BLaER1 (cell line): ENCODE data around the gene PRRT3.
"Not testable (repeated sequence)": the region's sequence is repeated elsewhere in the genome, so short reads cannot be mapped to it uniquely, and the experiment has no call there.

ENCODE experiments used
- H3K27ac ChIP-seq: shearing (Covaris generic); formaldehyde crosslinking; 2 replicates; pipeline ENCODE4 v1.8.1; 2022
- H3K27me3 ChIP-seq: shearing (Covaris generic); formaldehyde crosslinking; 2 replicates; pipeline ENCODE4 v1.8.1; 2022
- H3K36me3 ChIP-seq: shearing (Covaris generic); formaldehyde crosslinking; 2 replicates; pipeline ENCODE4 v1.8.1; 2022
- H3K4me1 ChIP-seq: shearing (Covaris generic); formaldehyde crosslinking; 2 replicates; pipeline ENCODE4 v1.8.1; 2022
- H3K4me2 ChIP-seq: shearing (Covaris generic); formaldehyde crosslinking; 2 replicates; pipeline ENCODE4 v1.8.1; 2022
- H3K4me3 ChIP-seq: shearing (Covaris generic); formaldehyde crosslinking; 2 replicates; pipeline ENCODE4 v1.8.1; 2022
- H3K9ac ChIP-seq: shearing (Covaris generic); formaldehyde crosslinking; 2 replicates; pipeline ENCODE4 v1.8.1; 2022
- H3K9me3 ChIP-seq: shearing (Covaris generic); formaldehyde crosslinking; 2 replicates; pipeline ENCODE4 v1.8.1; 2022
- H4K20me1 ChIP-seq: shearing (Covaris generic); formaldehyde crosslinking; 2 replicates; pipeline ENCODE4 v1.8.1; 2022
- Cebpa-rat ChIP-seq: shearing (Covaris generic); IDR thresholded peaks from 2 replicates; pipeline ENCODE4 v1.8.1; 2022

Gene PRRT3

DNA sequence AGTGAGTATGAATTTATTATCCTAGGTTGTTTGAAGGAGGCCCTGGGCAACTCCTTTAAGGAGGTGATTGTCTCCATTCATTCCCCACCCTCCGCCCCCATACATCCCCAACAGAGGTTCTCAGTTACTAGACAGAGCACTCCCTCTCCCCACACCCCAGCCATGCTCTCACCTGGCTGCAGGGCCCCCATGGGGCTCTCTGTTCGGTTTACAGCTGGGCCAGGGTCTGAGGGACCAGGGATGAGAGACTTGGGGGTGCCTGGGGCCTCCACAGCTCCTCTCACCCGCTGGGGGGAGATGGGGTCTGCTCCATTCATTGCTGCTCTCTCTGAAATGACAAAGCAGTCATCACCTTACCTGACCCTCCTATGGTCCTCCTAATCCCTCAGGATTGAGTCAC is 3.6 kb downstream of the PRRT3 start:
- Histone ChIP-seq H3K27me3 (no peaks in the 10 kb centered on the region), H3K27ac (no peak overlapping the region), H4K20me1 (no peaks in the 10 kb centered on the region), H3K4me1 (peaks cover 36% of the 10 kb centered on the region), H3K36me3 (peaks cover 62% of the 10 kb centered on the region), H3K9ac (no peak overlapping the region), H3K4me2 (no peak overlapping the region), H3K9me3 (no peaks in the 10 kb centered on the region), H3K4me3 (no peak overlapping the region)
- no peak for TF ChIP-seq Cebpa-rat

DNA sequence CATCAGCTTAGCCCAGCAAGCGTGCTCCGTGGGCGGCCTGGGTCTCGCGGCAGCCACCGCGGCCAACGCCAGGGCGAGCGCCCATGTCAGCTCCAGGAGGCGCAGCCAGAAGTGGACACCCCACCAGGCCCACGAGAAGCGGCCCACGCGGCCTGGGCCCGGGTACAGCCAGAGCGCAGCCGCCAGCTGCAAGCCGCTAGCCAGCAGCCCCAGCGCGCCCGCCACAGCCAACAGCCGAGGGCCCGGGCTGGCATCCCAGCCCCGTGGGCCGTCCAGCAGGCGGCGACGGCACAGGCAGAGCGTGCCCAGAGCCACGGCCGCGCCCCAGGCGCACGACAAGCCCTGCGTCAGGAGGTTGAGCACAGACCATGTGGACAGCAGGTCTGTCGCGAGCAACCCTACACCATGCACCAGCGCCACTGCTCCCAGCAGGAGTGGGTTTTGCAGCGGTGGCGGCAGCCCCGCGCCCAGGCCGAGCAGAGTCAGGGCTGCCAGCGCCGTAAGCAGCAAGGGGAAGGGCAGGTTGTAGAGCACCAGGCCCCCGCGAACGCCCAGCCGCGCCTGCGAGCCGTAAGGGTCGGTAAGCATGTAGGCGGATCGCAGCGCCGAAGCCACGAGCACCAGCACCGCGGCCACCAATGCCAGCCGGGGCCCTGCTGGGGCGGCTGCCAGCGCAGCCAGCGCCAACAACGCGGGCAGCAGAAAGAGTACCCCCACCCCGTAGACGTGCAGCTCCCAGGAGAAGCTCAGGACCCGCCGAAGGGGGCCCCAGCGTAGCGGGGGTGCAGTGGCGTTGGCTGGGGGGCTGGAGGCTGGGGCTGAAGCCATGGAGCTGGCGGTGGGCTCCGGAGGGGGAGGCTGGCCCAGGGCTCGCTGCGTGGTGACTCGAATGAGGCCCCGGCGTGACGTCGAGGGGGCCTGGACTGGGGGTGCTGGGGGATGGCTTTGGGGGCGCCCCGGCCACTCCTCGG is 4.9 kb downstream of the PRRT3 start:
- Histone ChIP-seq H3K27ac (no peak overlapping the region), H3K4me3 (no peak overlapping the region), H3K27me3 (no peaks in the 10 kb centered on the region), H3K4me2 (no peak overlapping the region), H4K20me1 (no peaks in the 10 kb centered on the region), H3K4me1 (peaks cover 23% of the 10 kb centered on the region), H3K9ac (no peak overlapping the region), H3K36me3 (peaks cover 75% of the 10 kb centered on the region), H3K9me3 (no peaks in the 10 kb centered on the region)
- no peak for TF ChIP-seq Cebpa-rat

GRCh38 chr3:9946112-9947024 is 5.8 kb downstream of the PRRT3 start:
- Histone ChIP-seq H3K4me3 (no peak overlapping the region), H3K4me1 (peaks cover 18% of the 10 kb centered on the region), H3K36me3 (peaks cover 83% of the 10 kb centered on the region), H3K9me3 (no peaks in the 10 kb centered on the region), H3K27me3 (no peaks in the 10 kb centered on the region), H3K9ac (no peak overlapping the region), H4K20me1 (no peaks in the 10 kb centered on the region), H3K4me2 (no peak overlapping the region), H3K27ac (no peak overlapping the region)
- no peak for TF ChIP-seq Cebpa-rat

DNA sequence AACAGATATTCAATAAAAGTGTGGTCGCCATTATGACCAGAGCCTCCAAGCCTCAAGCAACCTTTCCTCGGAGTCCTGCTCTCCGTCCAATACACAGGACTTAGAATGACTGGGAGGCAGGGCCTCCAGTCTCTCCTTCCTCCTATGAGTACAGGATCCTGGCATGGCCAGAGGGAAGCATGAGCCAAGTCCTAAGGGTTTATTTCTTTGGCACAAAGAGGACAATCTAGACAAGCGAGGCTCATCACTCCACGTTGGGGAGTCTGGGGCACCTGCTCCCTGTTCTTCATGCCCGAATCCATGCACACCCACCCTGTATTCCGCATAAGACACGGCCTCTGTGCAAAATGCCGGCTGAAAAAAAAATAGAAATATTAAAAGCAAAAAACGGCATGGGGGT is 6.8 kb downstream of the PRRT3 start:
- TF ChIP-seq Cebpa-rat, result no peak
- no peaks in the 10 kb centered on the region for H4K20me1 ChIP-seq
- peaks cover 91% of the 10 kb centered on the region for H3K36me3 ChIP-seq
- no peak overlapping the region for H3K4me2 ChIP-seq
- no peaks in the 10 kb centered on the region for H3K27me3 ChIP-seq
- H3K9me3 ChIP-seq, result no peaks in the 10 kb centered on the region
- H3K4me3 ChIP-seq, result no peak overlapping the region
- peaks cover 8% of the 10 kb centered on the region for H3K4me1 ChIP-seq
- no peak overlapping the region for H3K9ac ChIP-seq
- no peak overlapping the region for H3K27ac ChIP-seq

DNA sequence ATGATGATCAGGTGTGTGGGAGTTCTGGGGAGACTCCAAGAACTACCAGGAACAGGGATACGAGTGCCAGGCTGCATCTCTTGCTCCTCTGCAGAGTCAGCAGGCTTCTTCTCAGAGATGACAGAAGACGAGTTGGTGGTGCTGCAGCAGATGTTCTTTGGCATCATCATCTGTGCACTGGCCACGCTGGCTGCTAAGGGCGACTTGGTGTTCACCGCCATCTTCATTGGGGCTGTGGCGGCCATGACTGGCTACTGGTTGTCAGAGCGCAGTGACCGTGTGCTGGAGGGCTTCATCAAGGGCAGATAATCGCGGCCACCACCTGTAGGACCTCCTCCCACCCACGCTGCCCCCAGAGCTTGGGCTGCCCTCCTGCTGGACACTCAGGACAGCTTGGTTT is 7.9 kb downstream of the PRRT3 start:
- H3K27me3 ChIP-seq, result no peaks in the 10 kb centered on the region
- H3K36me3 ChIP-seq, result peaks cover 85% of the 10 kb centered on the region
- H3K9me3 ChIP-seq, result no peaks in the 10 kb centered on the region
- no peak overlapping the region for H3K9ac ChIP-seq
- no peak overlapping the region for H3K4me2 ChIP-seq
- H3K27ac ChIP-seq, result no peak overlapping the region
- no peak for TF ChIP-seq Cebpa-rat
- no peak overlapping the region for H3K4me3 ChIP-seq
- H3K4me1 ChIP-seq, result no peaks in the 10 kb centered on the region
- no peaks in the 10 kb centered on the region for H4K20me1 ChIP-seq

DNA sequence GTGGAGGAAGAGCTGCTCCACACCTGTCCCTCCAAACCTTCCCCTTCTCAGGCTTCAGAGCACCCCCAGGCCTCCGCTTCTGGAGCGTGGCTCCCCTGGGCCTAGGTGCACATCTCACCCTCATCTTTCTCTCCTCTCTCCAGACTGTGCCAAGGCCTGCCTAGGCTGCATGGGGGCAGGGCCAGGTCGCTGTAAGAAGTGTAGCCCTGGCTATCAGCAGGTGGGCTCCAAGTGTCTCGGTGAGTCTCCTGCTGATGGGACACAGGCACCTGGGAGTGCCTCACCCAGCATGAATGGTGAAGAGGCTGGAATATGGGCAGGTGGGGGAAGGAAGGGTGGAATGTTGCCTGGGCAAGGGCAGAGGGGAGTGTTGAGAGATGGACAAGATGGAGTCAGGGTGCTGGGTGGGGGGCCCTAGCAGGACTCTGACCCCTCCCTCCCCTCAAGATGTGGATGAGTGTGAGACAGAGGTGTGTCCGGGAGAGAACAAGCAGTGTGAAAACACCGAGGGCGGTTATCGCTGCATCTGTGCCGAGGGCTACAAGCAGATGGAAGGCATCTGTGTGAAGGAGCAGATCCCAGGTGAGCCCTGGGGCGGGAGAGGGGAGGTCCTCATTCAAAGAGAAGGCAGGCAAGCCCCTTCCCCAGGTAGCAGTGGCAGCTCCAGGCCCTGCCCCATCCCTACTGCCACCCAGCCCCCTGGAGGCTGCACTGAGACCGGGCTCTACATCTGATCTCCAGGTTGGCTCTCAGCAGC is 9.1 kb downstream of the PRRT3 start:
- no peaks in the 10 kb centered on the region for H3K4me1 ChIP-seq
- H3K36me3 ChIP-seq, result peaks cover 82% of the 10 kb centered on the region
- H3K4me2 ChIP-seq, result no peak overlapping the region
- no peak for TF ChIP-seq Cebpa-rat
- no peaks in the 10 kb centered on the region for H3K27me3 ChIP-seq
- H3K27ac ChIP-seq, result no peak overlapping the region
- no peaks in the 10 kb centered on the region for H4K20me1 ChIP-seq
- H3K4me3 ChIP-seq, result no peak overlapping the region
- H3K9ac ChIP-seq, result no peak overlapping the region
- H3K9me3 ChIP-seq, result no peaks in the 10 kb centered on the region

- TF ChIP-seq Cebpa-rat, result no peak
- no peaks in the 10 kb centered on the region for H3K27me3 ChIP-seq
- no peak overlapping the region for H3K9ac ChIP-seq
- no peak overlapping the region for H3K4me2 ChIP-seq
- H3K4me3 ChIP-seq, result no peak overlapping the region
- no peaks in the 10 kb centered on the region for H4K20me1 ChIP-seq
- H3K9me3 ChIP-seq, result no peaks in the 10 kb centered on the region
- H3K4me1 ChIP-seq, result no peaks in the 10 kb centered on the region
- H3K27ac ChIP-seq, result no peak overlapping the region
- peaks cover 82% of the 10 kb centered on the region for H3K36me3 ChIP-seq
Observed at GRCh38 chr3:9942164-9942563, 10.0 kb downstream of the PRRT3 start.

GRCh38 chr3:9940746-9941145 is 11.5 kb downstream of the PRRT3 start:
- H3K36me3 ChIP-seq, result peaks cover 79% of the 10 kb centered on the region
- no peaks in the 10 kb centered on the region for H4K20me1 ChIP-seq
- H3K27ac ChIP-seq, result no peak overlapping the region
- no peaks in the 10 kb centered on the region for H3K27me3 ChIP-seq
- no peak overlapping the region for H3K4me2 ChIP-seq
- H3K9me3 ChIP-seq, result no peaks in the 10 kb centered on the region
- no peak overlapping the region for H3K9ac ChIP-seq
- no peak for TF ChIP-seq Cebpa-rat
- H3K4me1 ChIP-seq, result peaks cover 4% of the 10 kb centered on the region
- no peak overlapping the region for H3K4me3 ChIP-seq

DNA sequence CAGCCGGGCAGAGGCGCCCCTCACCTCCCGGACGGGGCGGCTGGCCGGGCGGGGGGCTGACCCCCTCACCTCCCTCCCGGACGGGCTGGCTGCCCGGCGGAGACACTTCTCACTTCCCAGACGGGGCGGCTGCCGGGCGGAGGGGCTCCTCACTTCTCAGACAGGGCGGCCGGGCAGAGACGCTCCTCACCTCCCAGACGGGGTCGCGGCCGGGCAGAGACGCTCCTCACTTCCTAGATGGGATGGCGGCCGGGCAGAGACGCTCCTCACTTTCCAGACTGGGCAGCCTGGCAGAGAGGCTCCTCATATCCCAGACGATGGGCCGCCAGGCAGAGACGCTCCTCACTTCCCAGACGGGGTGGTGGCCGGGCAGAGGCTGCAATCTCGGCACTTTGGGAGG is 12.3 kb downstream of the PRRT3 start:
- not testable (repeated sequence) for H3K4me2 ChIP-seq, H4K20me1 ChIP-seq, H3K9ac ChIP-seq, H3K27ac ChIP-seq, H3K9me3 ChIP-seq, H3K4me3 ChIP-seq, H3K27me3 ChIP-seq
- peaks cover 78% of the 10 kb centered on the region for H3K36me3 ChIP-seq
- peaks cover 13% of the 10 kb centered on the region for H3K4me1 ChIP-seq
